ENCODE measurements around the gene MAP2K5.

GRCh38 chr15:67843571-67844387, 301.3 kb downstream of the MAP2K5 start:
- TF ChIP-seq SP2 (IDR thresholded peaks at IDR 0.05; ENCODE audit: extremely low read depth, low read depth, low read length, poor library complexity, severe bottlenecking) (no peak), ZNF384 (IDR thresholded peaks at IDR 0.05; ENCODE audit: low read depth, low read length) (no peak), JUND (IDR thresholded peaks at IDR 0.05; ENCODE audit: borderline replicate concordance, low read depth, low read length) (no peak), JUND (tag; IDR thresholded peaks at IDR 0.05; ENCODE audit: borderline replicate concordance, low read depth, low read length) (no peak), BHLHE40 (IDR thresholded peaks at IDR 0.05; ENCODE audit: low read length) (no peak), BMI1 (IDR thresholded peaks at IDR 0.05; ENCODE audit: low read length) (no peak), RAD21 (CRISPR knock-in tag; conservative IDR thresholded peaks at IDR 0.05 in 1 of 2, IDR thresholded peaks at IDR 0.05 in 1 of 2) (no peak), CC2D1A (IDR thresholded peaks at IDR 0.05) (no peak), ZNF282 (CRISPR knock-in tag; IDR thresholded peaks at IDR 0.05) (no peak), MTA2 (IDR thresholded peaks at IDR 0.05; ENCODE audit: low read depth) (no peak)
- TF ChIP-seq, protein P1, sequence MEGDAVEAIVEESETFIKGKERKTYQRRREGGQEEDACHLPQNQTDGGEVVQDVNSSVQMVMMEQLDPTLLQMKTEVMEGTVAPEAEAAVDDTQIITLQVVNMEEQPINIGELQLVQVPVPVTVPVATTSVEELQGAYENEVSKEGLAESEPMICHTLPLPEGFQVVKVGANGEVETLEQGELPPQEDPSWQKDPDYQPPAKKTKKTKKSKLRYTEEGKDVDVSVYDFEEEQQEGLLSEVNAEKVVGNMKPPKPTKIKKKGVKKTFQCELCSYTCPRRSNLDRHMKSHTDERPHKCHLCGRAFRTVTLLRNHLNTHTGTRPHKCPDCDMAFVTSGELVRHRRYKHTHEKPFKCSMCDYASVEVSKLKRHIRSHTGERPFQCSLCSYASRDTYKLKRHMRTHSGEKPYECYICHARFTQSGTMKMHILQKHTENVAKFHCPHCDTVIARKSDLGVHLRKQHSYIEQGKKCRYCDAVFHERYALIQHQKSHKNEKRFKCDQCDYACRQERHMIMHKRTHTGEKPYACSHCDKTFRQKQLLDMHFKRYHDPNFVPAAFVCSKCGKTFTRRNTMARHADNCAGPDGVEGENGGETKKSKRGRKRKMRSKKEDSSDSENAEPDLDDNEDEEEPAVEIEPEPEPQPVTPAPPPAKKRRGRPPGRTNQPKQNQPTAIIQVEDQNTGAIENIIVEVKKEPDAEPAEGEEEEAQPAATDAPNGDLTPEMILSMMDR (IDR thresholded peaks at IDR 0.05 in 2 of 3, conservative IDR thresholded peaks at IDR 0.05 in 1 of 3; ENCODE audit: insufficient read depth in 2 of 3, low read depth in 1 of 3, low read length in 3 of 3) = no peak
- TF ChIP-seq, protein P2, sequence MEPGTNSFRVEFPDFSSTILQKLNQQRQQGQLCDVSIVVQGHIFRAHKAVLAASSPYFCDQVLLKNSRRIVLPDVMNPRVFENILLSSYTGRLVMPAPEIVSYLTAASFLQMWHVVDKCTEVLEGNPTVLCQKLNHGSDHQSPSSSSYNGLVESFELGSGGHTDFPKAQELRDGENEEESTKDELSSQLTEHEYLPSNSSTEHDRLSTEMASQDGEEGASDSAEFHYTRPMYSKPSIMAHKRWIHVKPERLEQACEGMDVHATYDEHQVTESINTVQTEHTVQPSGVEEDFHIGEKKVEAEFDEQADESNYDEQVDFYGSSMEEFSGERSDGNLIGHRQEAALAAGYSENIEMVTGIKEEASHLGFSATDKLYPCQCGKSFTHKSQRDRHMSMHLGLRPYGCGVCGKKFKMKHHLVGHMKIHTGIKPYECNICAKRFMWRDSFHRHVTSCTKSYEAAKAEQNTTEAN (CRISPR knock-in tag; IDR thresholded peaks at IDR 0.05) = no peak
